Measurements from ENCODE around the gene CORIN.

CORIN gene

DNA sequence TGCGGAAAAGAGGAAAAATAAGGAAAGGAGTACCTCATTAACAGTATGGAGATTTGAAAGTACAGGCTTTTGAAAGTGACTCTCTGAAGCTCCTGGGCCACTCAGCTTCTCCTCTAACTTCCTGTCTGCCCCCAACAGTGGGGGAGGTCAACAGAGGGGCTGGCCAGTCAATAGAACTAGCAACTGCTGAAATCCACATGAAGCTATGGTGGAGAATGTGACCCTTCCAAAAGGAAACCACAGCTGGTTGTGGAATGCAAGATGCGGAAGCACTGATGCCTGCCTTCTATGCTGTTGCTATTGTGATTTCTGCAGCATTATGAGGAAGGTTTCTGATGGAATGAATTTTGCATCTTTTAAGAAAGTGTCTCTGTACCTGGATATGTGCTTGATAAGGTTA lies 2.4 kb downstream of the CORIN start:
- DNase-seq: peak; percentile 78

DNA sequence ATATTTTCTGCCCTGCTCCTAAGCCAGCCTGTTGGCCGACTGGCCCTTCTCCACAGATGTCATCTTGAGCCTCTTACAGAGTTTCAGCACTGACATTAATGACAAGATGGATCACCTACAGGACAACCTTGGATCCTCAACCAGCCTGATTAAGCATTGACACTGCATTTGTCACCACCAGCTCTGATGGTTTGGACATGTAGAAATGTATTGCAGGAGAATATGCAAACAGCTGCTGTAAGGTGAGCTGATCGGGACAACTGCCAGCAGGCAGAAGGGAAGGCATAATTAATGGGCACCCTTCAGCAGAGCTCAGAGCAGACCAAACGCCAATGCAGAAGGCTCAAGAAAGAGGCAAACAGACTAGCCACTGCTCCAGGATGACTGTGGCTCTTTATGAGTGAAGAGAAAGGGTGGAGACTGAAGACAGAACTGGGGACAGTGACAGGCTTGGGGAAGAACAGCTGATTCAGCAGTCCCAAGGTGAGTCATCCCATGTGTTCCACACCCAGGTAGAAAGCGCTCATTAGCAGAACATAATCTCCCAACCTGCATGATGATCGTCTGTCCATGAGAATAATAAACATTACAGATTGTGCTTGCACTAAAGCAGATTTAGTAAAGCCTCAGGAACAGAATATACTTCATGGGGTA lies 6.7 kb downstream of the CORIN start:
- no peak for DNase-seq

DNA sequence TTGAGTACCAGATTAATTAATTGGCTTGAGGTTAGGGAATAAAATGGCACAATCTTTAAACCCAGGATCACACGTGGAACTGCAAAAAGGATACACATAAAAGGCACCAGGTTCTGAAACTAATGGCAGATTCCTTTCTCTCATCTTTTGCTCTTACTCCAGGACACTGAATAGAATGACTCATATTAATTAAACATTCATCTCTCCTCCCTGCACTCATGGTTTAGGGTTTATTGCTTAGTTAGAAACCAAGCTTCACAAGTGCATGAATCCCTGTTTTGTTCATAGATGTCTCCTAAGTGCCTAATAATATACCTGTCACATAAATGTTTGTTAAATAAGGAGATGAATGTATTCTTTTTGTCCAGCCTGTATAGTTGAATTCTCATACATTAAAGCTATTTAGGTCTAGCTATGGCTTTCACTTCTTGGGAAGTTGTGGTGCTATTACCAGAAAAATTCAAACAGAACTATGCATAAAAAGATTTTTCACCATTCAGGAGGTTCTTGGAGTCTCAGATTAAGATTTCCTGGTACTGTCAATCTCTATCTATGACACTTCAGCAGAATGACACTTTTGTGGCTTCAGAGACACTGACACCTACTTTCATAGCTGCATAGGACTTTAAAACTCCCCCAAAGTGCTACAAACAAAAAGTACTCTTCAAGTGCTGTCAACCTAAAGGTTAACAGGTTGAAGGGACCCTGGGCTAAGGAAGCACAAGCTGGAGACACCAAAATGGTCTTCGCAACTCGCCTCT lies 7.4 kb downstream of the CORIN start:
- DNase-seq: no peak

DNA sequence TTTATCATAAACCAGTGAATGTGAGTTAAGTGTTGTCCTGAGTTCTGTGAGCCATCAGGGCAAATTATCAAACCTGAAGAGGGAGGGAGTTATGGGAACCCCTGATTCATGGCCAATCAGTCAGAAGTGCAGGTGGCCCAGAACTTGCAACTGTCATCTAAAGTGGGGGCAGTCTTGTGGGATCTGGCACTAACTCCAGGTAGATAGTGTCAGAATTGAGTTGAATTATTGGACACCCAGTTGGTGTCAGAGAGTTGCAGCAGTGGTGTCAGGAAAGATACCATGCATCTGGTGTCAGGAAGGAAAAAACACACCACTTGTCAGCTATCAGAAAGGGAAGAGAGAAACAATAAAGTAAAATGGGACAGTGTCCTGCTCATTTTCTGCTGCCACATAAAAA lies 8.4 kb downstream of the CORIN start:
- no peak for DNase-seq

DNA sequence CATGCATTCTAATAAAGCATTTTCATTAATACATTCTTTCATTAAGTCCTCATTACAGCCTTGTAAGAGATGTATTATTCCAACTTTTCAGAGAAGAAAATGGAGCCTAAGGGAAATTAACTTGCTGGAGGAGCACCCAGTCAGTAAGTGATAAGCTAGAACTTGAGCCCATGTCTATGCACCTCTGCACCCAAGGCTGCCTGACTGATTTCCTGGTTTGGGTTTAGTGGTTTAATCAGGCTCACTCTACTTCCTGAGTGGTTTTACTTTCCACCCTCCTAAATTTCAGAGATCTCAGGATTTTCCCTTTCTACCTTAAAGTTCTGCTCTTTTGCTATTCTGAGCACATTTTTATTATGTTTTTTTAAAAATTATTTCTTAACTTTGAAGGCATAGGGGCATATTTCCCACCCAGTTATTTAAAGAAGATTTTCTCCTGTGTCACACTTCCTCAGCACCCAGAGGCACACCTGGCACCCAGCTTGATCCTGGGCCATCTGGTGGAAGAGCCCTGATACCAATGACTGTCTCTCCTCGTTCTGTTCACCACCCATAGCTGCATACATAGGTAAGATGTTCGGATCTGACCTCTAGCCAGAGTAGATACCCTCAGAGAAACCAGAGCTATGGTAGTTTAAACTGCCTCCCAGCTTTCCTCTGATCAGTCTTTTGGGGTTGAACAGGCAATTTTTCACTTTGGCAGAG lies 10.4 kb downstream of the CORIN start:
- no peak for DNase-seq

DNA sequence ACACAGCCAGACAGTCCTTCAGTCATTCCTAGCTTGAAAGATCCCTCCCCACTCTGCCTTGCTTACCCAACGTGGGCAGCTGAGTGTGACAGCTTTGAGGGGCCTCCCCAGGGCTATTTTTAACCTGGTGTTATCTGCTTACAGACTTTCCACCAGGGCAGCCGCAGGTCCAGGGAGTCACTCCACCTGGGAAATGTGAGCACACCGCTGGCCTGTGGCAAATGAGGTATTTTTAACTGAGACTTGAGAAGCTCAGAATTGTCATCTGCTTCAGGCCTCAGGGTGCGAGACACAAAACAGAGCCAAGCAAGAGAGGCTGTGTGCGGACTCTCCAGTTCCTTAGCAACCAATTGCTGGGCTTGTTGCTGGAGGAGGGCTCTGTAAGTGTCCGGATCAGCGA lies 13.0 kb downstream of the CORIN start:
- no peak for DNase-seq

DNA sequence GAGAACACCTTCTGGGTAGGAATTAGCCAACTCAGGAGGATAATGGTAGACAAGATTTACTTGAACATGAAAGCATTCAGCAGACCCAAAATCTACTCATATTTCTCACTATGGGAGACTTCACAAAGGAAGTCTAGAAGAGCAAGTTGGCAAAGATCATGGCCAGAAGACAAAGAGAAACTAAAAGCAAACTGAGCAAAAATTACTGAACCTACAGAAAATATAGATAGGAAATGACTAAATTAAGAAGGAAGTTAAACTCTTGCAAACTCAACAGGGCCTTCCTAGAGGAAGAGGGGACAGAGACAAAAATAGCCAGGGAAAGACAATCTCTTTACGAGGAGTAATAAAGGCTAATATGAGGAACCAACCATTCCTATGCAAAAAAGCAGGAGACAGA lies 18.7 kb downstream of the CORIN start:
- DNase-seq: no peak

DNA sequence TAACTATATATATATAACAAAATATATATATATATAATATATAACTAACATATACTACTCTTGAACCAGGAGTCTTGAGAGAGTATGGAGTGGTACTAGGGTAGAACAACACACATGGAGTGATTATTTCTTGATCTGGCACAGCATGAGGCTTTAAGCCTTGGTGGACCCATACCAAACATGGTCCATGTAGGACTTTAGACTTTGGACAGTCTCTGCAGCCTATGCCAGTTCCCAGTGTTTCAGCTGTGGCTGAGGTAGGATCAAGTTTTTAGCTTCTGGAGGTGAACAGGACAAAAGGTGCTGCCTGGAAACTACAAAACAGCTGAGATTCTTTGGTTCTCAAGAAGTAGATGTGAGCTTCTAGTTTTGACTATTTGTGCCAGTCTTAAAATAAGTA lies 20.6 kb downstream of the CORIN start:
- no peak for DNase-seq

DNA sequence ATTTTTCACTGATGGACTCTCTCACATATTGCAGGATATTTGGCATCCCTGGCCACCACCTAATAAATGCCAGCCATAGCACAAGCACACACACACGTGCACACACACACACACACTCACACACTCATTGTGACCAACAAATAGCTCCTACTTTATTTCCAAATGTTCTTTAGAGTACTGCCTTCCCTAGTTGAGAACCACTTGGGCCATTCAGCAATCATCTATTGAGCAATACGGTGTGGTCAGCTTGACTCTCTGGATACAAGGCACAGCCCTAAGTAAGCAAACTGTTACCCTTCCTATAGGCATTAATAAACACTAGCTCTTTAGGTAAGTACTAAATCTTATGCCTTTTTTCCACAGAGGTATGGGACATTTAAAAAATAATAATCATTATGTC lies 21.1 kb downstream of the CORIN start:
- DNase-seq: no peak

DNA sequence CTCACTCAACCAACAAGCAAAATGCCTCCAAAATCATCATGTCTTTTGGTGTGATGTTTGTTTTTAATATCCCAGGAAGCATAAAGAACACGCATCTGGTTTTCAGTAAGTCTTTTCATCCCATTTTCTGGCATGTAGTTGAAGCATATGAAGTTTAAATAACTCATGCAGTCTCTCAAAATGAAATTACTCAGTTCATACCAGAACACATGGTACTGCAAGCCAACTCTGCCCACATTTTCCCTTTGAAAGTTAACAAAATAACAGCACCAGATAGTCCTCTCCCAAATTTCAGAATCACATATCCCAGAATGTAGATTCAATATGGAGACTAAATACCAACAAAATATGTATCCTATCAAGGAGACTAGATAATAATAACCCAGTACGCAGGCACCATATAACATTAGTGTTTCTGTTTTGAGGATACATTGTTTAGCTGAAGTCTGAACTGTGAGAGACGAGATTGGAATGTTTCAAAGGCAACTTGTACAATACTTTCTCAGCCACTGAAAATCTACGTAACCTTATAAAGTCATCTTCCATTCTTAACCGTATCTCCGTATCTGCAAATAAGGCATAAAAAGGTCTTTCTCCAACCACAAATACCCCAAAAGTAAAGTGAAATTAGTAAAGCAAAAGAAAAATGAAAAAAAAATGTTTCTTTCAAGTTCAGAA lies 23.1 kb downstream of the CORIN start:
- DNase-seq: peak; percentile 89

DNA sequence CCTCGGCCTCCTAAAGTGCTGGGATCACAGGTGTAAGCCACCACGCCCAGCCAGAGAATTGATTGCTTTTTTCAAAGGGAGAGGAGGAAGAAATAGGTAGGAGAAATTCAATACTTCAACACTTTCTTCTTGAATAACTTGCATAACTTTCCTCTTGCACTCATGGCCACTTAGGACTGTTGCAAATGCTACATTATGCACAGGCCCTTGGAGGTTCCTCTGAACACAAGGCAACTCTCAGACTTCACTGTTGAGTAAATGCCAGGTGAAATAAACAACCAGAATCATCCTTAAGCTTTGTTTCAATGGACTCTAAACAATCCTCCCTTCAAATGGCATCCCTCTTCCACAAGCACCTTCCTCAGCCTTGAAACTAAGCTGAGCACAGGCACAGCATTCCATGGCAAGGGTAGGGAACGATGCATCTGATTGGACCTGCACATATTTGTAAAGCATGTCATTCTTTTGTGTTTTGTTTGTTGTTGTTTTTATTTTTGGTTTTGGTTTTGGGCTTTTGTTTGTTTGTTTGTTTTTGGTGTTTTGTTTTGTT lies 28.1 kb downstream of the CORIN start:
- no peak for DNase-seq

DNA sequence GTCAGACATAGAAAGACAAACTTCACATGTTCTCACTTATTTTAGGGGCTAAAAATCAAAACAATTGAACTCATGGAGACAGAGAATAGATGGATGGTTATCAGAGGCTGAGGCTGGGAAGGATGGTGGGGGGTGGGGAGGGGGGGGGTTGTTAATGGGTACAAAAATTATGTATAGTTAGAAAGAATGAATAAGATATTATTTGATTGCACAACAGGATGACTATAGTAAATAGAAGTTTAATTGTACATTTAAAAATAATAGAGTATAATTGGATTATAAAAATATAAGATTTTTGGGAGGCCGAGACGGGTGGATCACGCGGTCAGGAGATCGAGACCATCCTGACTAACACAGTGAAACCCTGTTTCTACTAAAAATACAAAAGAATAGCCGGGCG lies 33.3 kb downstream of the CORIN start:
- DNase-seq: no peak

DNA sequence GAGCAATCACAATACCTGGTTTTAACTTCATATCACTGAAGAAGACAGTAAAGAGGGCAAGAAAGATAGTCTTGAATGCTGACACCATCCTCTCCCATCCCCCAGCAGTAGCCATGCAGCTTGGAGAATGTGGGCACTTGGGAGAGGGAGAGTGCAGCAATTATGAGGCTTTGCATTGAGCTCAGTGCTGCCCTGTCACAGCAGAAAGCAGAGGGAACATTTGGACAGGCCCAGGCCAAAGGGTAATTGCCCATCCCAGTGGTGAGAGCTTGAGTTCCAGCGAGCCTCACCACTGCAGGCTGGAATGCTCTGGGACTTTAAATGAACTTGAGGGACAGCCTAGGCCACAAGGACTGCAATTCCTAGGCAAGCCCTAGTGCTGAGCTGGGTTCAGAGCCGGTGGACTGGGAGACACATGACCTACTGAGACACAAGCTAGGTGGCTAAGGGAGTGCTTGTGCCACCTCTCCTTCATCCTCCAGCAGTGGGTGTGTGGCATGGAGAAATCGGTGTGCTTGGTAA lies 36.3 kb downstream of the CORIN start:
- no peak for DNase-seq

DNA sequence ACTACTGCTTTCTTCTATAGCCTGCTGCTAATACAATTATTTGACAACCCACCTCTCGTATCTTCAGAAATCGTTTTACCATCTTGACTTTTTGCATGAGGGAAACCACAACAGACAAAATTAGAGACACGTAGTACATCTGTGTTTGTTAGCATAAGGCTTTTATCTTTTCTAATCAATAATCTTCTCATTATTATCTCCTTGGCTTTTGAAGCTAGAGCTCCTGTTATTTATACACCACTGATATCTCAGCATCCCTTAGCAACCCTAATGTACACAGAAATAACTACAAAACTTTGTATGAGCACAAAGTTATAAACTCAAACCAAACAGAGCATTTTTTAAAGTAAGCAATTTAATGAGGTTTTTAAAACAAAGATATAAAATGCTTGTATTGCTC lies 39.7 kb downstream of the CORIN start:
- DNase-seq: no peak

DNA sequence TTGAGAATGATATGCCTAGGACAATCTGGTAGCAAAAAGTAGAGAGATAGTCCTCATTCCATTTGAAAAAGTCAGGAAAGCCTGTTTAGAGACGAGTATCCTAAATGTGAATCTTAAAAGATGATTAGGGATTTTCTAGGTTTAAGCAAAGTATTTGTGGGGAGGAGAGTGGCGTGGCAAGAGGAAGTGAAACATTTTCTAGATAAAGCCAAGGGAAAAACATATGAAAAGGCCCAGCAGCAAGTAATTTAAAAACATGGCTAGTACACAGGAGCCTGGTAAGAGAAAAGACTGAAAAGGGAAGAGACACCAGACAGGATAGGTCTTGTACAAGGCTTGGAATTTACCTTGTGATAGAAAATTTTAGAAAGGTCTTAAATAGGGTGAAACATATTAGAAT lies 45.9 kb downstream of the CORIN start:
- no peak for DNase-seq

DNA sequence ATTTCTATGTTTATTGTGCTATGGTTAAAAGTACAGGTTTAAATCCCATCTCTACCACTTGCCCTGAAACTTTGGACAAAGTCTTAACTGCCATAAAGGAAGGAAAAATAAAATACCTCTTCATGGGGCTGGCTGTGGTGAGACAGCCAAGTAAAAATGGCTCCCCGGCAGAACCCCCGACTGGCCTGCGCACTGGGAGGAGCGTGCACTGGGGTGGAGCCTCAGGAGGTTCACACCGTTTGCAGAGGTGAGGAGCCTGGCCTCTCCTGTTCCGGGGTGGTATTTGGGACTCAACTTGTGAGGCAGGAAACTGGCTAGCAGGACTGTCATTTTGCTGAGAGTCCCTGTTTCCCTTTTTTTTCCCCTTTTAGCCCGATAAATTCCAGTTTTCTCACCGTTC lies 47.8 kb downstream of the CORIN start:
- DNase-seq: no peak

DNA sequence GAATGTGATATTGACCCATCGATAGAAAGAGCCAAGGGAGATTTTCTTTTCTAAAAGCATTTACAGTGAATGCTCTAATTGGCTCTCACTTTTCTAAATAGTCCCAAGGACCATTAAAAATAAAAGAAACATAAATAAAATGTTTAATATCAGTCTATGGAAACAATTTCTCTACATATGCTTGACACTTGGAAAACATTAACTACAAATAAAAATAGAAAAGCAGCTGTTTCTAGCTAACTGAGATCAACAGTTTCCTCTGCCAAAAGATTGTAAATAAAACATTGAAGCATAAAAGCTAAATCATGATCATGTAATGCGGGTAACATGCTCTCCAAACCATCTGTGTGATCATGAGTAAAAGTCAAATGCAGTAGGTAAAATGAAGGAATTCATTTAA lies 49.7 kb downstream of the CORIN start:
- no peak for DNase-seq

DNA sequence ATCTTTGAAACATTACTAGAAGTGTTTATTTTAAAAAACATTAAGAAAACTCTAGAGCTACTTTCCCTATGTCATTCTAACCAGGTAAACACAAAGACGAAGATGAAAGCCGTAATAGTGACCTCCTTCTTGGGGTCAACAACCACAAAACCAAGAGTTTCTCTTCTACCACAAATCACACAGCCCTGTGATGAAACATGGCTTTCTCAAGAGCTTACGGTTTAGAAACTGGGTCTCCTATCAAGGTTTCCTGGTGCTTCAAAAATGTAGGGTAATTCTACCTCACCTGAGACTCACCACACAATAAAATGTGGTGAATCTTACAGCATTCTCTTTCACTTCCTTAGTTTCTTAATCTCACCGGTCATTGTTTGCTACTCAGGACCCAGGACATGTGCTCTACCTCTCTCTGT lies 50.9 kb downstream of the CORIN start:
- no peak for DNase-seq

DNA sequence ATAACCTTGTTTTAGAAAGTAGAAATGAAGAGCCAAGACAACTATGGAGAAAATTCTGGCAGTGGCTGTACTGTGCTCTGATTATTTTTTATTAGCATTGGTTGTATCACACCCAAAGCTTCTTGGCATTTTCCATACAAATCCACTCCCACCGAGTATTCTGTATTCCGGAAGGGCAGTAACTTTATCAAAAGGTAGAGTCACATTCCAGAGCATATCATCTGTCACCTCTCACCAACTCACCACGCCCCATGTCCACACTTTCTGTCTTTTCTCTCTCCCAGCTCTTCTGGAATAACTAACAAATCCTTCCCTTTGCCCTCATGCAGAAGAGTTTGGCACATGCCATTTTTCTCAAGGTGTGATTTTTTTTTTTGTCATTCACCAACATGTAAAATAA lies 52.7 kb downstream of the CORIN start:
- DNase-seq: no peak

DNA sequence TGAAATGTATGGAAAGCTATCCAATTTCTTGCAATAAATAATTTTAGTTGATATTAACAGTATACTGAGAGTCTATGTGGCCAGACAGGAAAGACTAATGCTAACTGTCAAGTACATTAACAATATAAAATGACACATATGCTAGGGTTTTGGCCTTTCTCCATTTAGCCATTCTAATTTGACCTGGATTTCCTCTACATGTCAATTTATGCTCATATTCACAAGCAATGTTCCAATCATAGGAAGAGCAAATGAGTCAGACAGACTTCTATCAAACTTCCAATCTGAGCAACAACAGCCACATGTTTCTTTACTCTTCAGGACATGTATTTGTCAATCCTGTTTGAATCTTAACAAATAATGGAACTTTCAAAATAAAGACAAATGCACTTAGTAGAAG lies 53.6 kb downstream of the CORIN start:
- DNase-seq: no peak

DNA sequence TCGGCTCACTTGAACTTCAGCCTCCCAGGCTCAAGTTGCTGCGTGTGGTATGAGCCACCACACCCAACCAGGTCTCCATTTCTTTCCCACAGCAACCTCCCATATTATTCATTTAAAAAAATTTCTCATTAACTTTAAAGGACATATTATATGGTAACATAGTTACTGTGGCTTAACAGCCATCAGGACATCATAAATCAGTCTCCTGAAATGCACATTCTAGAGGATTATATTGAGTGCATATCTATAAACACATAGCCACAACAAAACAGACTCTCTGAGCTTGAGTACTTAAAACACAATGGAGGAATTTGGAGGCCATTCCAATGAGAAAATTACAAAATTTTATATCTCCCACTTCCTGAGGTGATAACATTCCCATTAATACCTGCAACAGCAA lies 61.5 kb downstream of the CORIN start:
- no peak for DNase-seq

DNA sequence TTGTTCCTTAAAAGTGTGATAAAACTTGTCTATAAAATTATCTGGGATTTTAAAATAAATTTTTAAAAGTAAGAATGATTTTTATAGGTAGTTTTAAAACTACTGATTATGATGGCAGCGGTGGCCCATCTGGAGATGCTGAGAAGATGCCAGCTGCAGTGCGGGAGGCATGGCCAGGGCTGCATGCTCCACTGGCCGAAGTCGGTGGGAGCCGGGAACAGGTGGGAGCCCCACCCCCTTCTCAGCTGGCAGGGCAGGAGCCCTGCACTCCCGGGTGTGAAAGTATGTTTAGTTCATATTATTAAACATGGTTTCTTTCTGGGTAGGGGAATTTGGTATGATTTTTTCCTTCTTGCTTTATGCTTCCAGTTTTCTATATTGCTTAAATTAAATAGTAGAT lies 63.8 kb downstream of the CORIN start:
- DNase-seq: no peak

DNA sequence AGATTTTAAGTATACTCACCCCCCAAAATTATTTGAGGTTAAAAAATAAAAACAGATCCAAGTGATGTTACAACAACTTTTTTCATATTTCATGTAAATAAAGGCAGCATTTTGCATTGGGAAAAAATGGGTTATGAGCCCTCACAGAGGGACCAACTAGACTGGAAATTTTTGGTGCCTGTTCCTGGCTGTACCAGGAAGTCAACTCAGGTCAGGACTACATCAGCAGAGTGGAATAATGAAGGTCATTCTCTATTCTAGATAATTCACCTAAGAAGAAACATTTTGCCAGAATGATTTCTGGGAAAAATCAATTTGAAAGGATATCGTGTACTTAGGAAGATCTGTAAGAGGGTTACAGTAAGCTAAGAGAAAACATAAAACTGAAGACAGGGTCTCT lies 66.8 kb downstream of the CORIN start:
- DNase-seq: no peak

All from fibroblast of skin of scalp (primary cell).